Pancreas (tissue), 10 donors: Measurements from ENCODE around the gene SLC4A1. TPM values are rescaled to one million over a fixed set of nuclear protein-coding genes. Genes with fewer than 3 reads are reported as not detected.
A peak's percentile ranks its signal among the peaks of the same experiment; 100 is the strongest.

Source experiments
- ATAC-seq, 4 donors: fragments of 200-7000 bp; cut with Tn5 transposase; one replicate each; pipeline versions ENCODE4 v1.8.0 to v1.9.1; 2020; ENCODE audit warnings: mild to moderate bottlenecking in 4 of 4, moderate library complexity in 4 of 4
- DNase-seq, 6 donors: peaks; one replicate each; pipeline ENCODE4 v3.0.0-alpha.2; 2020
- FAIRE-seq: peaks from 2 replicates; lab custom pipeline; 2012; peaks lifted over from hg19 to GRCh38; lab: Jason Lieb, UNC
- H3K27ac ChIP-seq, 4 donors: fragments of 200-600 bp; sonication (generic); 1 replicate in 3 of 4; 2 replicates in 1 of 4; pipeline versions ENCODE4 v1.5.0 to v1.8.0; 2020
- H3K27me3 ChIP-seq, 4 donors: fragments of 200-600 bp; one replicate each; pipeline ENCODE4 v1.8.0; 2021
- H3K36me3 ChIP-seq, 3 donors: fragments of 200-600 bp; sonication (generic) in 1 of 3; one replicate each; pipeline versions ENCODE4 v1.5.0 to v1.8.0; 2020 to 2021
- H3K4me1 ChIP-seq, 3 donors: fragments of 200-600 bp; one replicate each; pipeline ENCODE4 v1.8.0; 2021
- H3K4me3 ChIP-seq, 4 donors: fragments of 200-600 bp; sonication (generic) in 2 of 4; one replicate each; pipeline versions ENCODE4 v1.5.0 to v1.8.0; 2020 to 2021
- H3K9me3 ChIP-seq, 4 donors: fragments of 200-600 bp; one replicate each; pipeline ENCODE4 v1.8.0; 2021
- CTCF ChIP-seq, 4 donors: fragments of 200-600 bp; sonication (generic) in 3 of 4; IDR thresholded peaks; one replicate each; pipeline versions ENCODE4 v1.5.0 to v1.8.0; 2021; ENCODE audit warnings: antibody characterized with exemption in 4 of 4
- WGBS, 2 donors: extraction: QIAGEN DNeasy Blood & Tissue Kit; methylation state at CpG; one replicate each; pipeline ENCODE4 v1.1.7; 2013; 5-methylcytosine and 5-hydroxymethylcytosine counted together
- intact Hi-C, 3 donors: fragments of 100-400 bp; cut with DNase I; formaldehyde crosslinking; loops; one replicate each; pipeline versions ENCODE4 v1.11.1 to v1.14.2; 2022
- polyA plus RNA-seq, 2 donors: library from polyadenylated mRNA; stranded (reverse); fragments of 200-250 nt; gene quantifications; one replicate each; pipeline ENCODE4 v1.2.3, GENCODE V29; 2013
- total RNA-seq, 6 donors: library from RNA; stranded (reverse); fragmentation: NEBNext Ultra II Directional in 4 of 6; extraction: Animal tissue kit (Norgen Biotek cat#: 25700) in 4 of 6; gene quantifications; one replicate each; pipeline versions ENCODE4 v1.2.1 to v1.2.4, GENCODE V29; 2021 to 2023
- donor health status: healthy with polysubstance abuse.
- donor health status: DM: no; HTN: no; CAD: no; lungs with moderate emphysema.
- donor health status: DM: no; HTN: no; CAD: no.
- donor health status: control.
- donor health status: control.
- donor health status: Bipolar disorder and iron deficiency.
- donor health status: DM: yes; HTN: yes; CAD: no.
- donor health status: DM: no; HTN: no; CAD: no.
- donor health status: DM: no; HTN: no; CAD: no.
- donor health status: DM: yes; HTN: yes; CAD: no.

SLC4A1 gene
- total RNA-seq (under 1 TPM in 2 of 6 donors, not detected in 4; 0.24 to 0.37 TPM), polyA plus RNA-seq (not detected)

GRCh38 chr17:44267818-44268490 is at the start of gene SLC4A1:
Gene SLC4A1 (minus strand): TSS chr17:44268135. CDS start chr17:44262866, 5,269 bp downstream.
- Histone ChIP-seq H3K4me3 (no peak within 1 kb of the TSS), H3K9me3 (no peaks in the 10 kb centered on the region), H3K36me3 (no peaks in the 10 kb centered on the region), H3K27ac (no peak within 1 kb of the TSS), H3K27me3 (no peaks in the 10 kb centered on the region), H3K4me1 (no peaks in the 10 kb centered on the region)
- TF ChIP-seq CTCF (IDR thresholded peaks at IDR 0.05) = no peak
- FAIRE-seq = no peak
- DNase-seq = no peak
- ATAC-seq = no peak
- WGBS, 2 donors = 70 to 88% methylated on average over 13 to 14 of the region's 14 CpGs
- intact Hi-C loops = no loop called here

GRCh38 chr17:44317545-44317944 is 49.6 kb upstream of the SLC4A1 start:
- peaks cover 0 to 5% (median 0%) of the 10 kb centered on the region in 4 donors for H3K27me3 ChIP-seq
- peaks cover 2 to 24% (median 18%) of the 10 kb centered on the region in 3 donors for H3K36me3 ChIP-seq
- intact Hi-C loops = no loop called here
- H3K27ac ChIP-seq = no peak overlapping the region
- no peaks in the 10 kb centered on the region for H3K4me1 ChIP-seq
- no peaks in the 10 kb centered on the region for H3K9me3 ChIP-seq
- DNase-seq (no peak), FAIRE-seq (no peak), ATAC-seq (no peak)
- TF ChIP-seq CTCF (IDR thresholded peaks at IDR 0.05) = no peak
- WGBS, 2 donors = 76 to 84% methylated on average over 6 of the region's 6 CpGs
- no peak overlapping the region for H3K4me3 ChIP-seq

GRCh38 chr17:44315760-44316731 is 48.1 kb upstream of the SLC4A1 start:
- H3K9me3 ChIP-seq = no peaks in the 10 kb centered on the region
- H3K4me3 ChIP-seq = no peak overlapping the region
- no peak for TF ChIP-seq CTCF (IDR thresholded peaks at IDR 0.05)
- no peak for FAIRE-seq
- peaks cover 2 to 14% (median 5%) of the 10 kb centered on the region in 3 donors for H3K36me3 ChIP-seq
- ATAC-seq = no peak
- H3K27me3 ChIP-seq = peaks cover 0 to 5% (median 0%) of the 10 kb centered on the region in 4 donors
- DNase-seq = peak in 1 of 6 donors; percentile 51
- H3K4me1 ChIP-seq = no peaks in the 10 kb centered on the region
- WGBS, 2 donors = 12% methylated on average over 38 of the region's 38 CpGs
- no peak overlapping the region for H3K27ac ChIP-seq
- intact Hi-C loops = no loop called here

GRCh38 chr17:44314869-44315661 is 47.1 kb upstream of the SLC4A1 start:
- Histone ChIP-seq H3K4me3 (peak overlapping the region in 2 of 4 donors; percentile 27 to 38), H3K27me3 (peaks cover 0 to 5% (median 0%) of the 10 kb centered on the region in 4 donors), H3K27ac (no peak overlapping the region), H3K36me3 (peaks cover 2 to 6% (median 5%) of the 10 kb centered on the region in 3 donors), H3K4me1 (no peaks in the 10 kb centered on the region), H3K9me3 (no peaks in the 10 kb centered on the region)
- 3 to 4% methylated on average over 51 to 81 of the region's 81 CpGs for WGBS, 2 donors
- DNase-seq (peak in 3 of 6 donors; percentile 57 to 84 (median 72)), ATAC-seq (peak; percentile 12 to 71 (median 48)), FAIRE-seq (no peak)
- TF ChIP-seq CTCF (IDR thresholded peaks at IDR 0.05) = no peak
- intact Hi-C loops = no loop called here
